Lower leg skin (tissue), 3 donors: ENCODE measurements around the gene ALCAM.

Experiments used
- POLR2A ChIP-seq, 2 donors: fragments of 450-650 bp; IDR thresholded peaks; one replicate each; pipeline ENCODE4 v1.6.1; 2016 to 2017; ENCODE audit warnings: antibody characterized with exemption in 2 of 2, mild to moderate bottlenecking in 1 of 2, moderate library complexity in 1 of 2
- TF ChIP-seq, protein P1 (sequence below), 3 donors: fragments of 450-650 bp; IDR thresholded peaks; one replicate each; pipeline ENCODE4 v1.5.1; 2016; ENCODE audit warnings: antibody characterized with exemption in 3 of 3, mild to moderate bottlenecking in 3 of 3, moderate library complexity in 2 of 3

DNA sequence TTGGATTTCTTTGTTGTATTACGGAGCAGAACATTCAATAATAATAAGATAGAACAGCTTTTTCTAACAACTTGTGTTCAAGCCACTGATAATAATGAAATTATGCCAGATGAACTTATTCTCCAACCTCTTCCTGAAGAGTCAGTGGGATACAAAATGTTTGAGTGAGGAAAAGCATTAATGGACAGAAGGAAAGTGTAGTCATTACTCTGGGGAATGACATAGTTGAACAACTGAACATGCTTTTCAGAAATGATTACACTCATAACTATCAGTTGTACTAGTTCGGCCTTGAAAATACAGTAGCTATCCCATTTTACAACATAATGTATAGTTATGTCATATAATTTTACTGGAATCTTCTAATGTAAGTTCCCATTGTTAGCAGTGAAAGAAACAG lies 55.9 kb downstream of the ALCAM start:
- TF ChIP-seq, protein P1, sequence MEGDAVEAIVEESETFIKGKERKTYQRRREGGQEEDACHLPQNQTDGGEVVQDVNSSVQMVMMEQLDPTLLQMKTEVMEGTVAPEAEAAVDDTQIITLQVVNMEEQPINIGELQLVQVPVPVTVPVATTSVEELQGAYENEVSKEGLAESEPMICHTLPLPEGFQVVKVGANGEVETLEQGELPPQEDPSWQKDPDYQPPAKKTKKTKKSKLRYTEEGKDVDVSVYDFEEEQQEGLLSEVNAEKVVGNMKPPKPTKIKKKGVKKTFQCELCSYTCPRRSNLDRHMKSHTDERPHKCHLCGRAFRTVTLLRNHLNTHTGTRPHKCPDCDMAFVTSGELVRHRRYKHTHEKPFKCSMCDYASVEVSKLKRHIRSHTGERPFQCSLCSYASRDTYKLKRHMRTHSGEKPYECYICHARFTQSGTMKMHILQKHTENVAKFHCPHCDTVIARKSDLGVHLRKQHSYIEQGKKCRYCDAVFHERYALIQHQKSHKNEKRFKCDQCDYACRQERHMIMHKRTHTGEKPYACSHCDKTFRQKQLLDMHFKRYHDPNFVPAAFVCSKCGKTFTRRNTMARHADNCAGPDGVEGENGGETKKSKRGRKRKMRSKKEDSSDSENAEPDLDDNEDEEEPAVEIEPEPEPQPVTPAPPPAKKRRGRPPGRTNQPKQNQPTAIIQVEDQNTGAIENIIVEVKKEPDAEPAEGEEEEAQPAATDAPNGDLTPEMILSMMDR (IDR thresholded peaks at IDR 0.05) = no peak
- no peak for TF ChIP-seq POLR2A (IDR thresholded peaks at IDR 0.05)
